CD4-positive, alpha-beta T cell treated with Interleukin-10 for 1 hour (primary cell): ENCODE measurements around the gene CYP26B1.

ENCODE experiments used
- DNase-seq: peaks from one replicate; pipeline ENCODE4 v3.0.0-alpha.2; 2020

Gene CYP26B1, protein sequence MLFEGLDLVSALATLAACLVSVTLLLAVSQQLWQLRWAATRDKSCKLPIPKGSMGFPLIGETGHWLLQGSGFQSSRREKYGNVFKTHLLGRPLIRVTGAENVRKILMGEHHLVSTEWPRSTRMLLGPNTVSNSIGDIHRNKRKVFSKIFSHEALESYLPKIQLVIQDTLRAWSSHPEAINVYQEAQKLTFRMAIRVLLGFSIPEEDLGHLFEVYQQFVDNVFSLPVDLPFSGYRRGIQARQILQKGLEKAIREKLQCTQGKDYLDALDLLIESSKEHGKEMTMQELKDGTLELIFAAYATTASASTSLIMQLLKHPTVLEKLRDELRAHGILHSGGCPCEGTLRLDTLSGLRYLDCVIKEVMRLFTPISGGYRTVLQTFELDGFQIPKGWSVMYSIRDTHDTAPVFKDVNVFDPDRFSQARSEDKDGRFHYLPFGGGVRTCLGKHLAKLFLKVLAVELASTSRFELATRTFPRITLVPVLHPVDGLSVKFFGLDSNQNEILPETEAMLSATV

DNA sequence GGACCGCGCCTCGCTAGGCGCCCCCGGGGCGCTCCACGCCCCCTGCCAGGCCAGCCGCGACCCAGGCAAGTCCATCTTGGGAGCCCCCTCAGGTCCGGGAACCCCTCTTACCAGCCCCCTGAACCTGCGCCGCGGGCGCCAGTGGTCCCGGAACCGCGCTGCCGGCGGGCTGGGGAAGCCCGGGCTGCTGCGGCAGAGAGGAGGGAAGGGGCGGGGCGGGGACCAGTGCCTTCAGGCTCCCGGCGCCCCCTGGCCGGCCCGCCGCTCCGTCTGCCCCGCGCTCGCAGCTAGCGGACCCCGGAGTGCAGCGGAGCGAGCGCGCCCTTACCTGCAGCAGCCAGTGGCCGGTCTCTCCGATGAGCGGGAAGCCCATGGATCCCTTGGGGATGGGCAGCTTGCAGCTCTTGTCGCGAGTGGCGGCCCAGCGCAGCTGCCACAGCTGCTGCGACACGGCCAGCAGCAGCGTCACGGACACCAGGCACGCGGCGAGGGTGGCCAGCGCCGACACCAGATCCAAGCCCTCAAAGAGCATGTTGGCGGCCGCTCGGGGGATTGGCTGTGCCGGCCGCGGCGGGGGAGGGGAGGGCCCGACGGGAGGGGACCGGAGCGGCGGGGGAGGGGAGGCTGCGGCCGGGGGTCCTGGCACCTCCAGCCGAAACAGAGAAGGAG lies at the start of gene CYP26B1:
TSS of gene CYP26B1 (minus strand) at position 560 of the 669 bp plus-strand sequence. CDS start at position 532, 28 bp downstream.
- DNase-seq = no peak

- DNase-seq = no peak
Observed at GRCh38 chr2:72193723-72194122, 46.1 kb upstream of the CYP26B1 start.

- no peak for DNase-seq
Observed at GRCh38 chr2:72191441-72191840, 43.8 kb upstream of the CYP26B1 start.

DNA sequence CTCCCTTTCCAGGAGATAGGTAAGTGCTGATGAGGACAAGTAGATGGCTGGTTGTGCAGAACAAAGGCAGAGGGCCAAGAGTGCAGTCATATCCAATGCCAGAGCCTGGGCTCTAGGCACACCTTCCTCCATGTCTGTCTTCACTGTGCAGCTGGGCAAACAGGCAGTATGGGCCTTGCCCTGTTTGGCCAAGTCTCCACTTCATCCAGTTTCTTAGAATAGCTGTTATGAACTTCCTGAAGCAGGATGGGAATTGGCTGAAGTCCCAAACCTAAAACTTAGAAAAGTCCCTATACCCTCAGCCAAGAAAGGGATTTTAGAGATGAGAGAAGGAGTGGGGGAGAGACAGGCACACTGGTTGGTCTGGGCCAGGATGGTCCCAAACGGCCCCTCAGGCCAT lies 37.5 kb upstream of the CYP26B1 start:
- no peak for DNase-seq

- no peak for DNase-seq
Observed at GRCh38 chr2:72183466-72183865, 35.8 kb upstream of the CYP26B1 start.

GRCh38 chr2:72183016-72183415 lies 35.4 kb upstream of the CYP26B1 start:
- no peak for DNase-seq

- DNase-seq = no peak
Observed at GRCh38 chr2:72182547-72182946, 34.9 kb upstream of the CYP26B1 start.

GRCh38 chr2:72181616-72182015 lies 34.0 kb upstream of the CYP26B1 start:
- no peak for DNase-seq

GRCh38 chr2:72180351-72180750 lies 32.7 kb upstream of the CYP26B1 start:
- DNase-seq = no peak

DNA sequence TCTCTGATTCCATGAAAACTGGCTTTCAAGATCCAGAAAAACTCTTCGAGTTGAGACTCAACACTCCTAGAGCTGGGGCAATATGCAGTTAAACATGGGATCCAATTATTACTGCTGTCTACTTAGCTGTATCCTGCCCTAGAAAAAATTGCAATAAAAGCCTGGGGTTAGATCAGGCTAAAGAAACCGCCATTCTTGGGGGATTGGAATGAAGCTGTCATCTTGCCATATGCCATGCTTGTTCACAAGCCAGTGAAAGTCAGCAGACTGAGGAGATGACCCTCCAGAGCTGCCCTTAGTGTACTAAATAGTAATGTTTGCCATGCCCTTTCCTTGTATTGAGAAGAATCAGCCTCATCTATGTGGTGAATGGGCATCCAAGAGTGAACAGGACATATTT lies 30.9 kb upstream of the CYP26B1 start:
- no peak for DNase-seq

DNA sequence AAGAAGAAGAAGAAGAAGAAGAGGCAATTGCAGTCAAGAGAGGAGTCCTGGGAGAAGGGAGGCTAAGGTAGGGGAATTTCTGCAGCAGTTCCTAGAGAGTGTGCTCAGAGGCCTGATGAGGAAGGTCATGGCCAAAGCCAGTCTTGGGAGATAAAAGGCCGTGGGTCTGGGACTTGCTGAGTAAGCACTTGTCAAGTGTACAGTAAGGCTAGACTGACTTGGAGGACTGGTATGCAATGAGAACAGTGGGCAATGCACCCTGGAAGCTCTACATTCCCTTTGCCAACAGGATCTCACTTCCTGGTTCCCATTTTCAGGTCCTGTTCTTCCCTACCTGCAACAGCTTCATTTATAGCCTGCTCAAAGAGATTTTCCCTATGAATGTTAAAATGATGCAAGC lies 28.6 kb upstream of the CYP26B1 start:
- DNase-seq = no peak

- DNase-seq = no peak
Observed at GRCh38 chr2:72175636-72176035, 28.0 kb upstream of the CYP26B1 start.

GRCh38 chr2:72173640-72174321 lies 26.1 kb upstream of the CYP26B1 start:
- DNase-seq = no peak

- no peak for DNase-seq
Observed at GRCh38 chr2:72172478-72172877, 24.8 kb upstream of the CYP26B1 start.

DNA sequence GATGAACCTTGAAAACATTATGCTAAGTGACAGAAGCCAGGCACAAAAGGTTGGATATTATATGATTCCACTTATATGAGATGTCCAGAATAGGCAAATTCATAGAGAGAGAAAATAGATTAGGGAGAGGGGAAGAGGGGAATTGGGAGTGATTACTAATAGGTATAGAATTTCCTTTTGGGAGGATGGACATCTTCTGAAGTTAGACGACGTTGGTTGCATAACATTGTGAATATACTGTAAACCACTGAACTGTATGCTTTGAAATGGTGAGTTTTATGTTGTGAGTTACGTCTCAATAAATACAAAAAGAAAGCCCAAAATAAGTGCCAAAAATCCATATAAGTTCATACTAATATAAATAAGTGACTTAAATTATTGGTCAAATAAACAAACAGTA lies 18.6 kb upstream of the CYP26B1 start:
- no peak for DNase-seq

DNA sequence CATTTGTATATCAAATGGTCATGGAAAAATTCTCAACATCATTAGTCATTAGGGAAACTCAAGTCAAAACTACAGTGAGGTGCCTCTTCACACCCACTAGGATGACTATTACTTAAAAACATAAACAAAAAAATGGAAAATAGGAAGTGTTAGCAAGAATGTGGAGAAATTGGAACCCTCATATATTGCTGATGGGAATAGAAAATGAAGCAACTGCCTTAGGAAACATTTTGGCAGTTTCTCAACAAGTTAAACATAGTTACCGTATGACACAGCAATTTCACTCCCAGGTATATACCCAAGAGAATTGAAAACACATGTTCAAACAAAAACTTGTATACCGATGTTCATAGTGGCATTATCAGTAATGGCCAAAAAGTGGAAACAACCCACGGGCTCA lies 18.1 kb upstream of the CYP26B1 start:
- DNase-seq = no peak

DNA sequence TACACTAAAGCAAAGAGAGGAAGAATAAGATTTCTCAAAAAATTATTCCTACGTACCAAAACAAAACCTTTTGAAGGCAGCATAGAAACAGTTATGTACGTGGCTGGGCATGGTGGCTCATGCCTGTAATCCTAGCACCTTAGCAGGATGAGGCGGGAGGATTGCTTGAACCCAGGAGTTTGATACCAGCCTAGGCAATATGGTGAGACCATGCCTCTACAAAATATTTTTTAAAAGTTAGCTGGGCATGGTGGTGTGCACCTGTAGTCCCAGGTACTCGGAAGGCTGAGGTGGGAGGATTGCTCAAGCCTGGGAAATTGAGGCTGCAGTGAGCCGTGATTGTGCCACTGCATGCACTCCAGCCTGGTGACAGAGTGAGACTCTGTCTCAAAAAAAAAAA lies 14.9 kb upstream of the CYP26B1 start:
- no peak for DNase-seq

DNA sequence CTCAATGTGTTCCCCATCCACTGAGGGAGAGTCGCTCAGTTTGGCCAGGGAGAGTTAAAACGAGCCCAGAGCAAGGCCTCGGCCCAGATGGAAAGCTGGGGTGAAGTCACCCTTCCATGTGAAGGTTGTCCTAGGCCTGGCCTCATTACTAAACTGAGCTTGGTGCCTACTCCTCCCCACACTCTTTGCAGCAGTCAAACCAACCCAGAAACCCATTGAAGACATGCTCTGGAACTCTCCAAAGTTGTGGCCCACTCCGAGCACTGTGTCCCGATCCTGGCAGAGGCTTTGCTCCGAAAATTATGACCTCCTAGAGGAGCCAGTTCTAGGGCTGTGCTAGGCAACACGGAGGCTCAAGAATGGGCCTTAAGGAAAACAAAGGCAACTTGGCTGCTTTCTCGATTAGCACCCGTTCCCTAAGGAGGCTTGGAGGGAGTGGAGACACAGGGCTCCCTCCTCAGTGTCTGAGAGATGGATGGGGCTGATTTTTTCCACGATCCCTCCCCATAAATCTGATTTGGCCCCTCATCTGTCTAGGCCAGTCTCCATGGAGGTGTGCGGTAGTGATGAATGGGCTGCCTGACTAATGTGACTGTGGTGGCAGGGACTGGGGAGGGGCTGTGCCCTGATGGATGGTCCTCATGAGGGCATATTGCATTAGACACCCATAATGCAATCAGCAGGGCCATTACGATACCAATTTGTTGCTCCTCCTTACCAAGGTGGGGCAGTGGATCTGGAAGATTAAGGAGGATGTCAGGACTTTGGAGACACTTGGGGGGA lies 11.7 kb upstream of the CYP26B1 start:
- no peak for DNase-seq

GRCh38 chr2:72157871-72158771 lies 10.5 kb upstream of the CYP26B1 start:
- no peak for DNase-seq

- DNase-seq = no peak
Observed at GRCh38 chr2:72156872-72157271, 9.2 kb upstream of the CYP26B1 start.

DNA sequence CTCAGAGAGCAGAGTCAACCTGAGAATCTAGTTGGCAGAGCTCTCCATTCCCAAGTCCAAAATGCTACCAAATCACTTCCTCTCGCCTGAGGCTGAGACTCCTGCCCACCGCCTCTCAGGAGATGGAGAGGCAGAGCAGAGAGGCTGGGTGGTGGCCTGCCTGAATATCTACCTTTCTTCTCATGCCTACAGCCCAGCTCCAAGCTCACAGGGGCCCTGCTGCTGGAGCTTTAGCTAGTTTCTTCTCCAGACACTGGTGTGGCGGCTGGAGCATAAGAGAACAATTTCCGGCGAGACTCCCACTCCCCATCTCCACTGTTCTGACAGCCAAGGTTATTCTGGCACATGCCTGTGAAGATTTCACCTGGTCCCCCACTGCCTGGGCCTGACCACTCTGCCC lies 8.1 kb upstream of the CYP26B1 start:
- no peak for DNase-seq

DNA sequence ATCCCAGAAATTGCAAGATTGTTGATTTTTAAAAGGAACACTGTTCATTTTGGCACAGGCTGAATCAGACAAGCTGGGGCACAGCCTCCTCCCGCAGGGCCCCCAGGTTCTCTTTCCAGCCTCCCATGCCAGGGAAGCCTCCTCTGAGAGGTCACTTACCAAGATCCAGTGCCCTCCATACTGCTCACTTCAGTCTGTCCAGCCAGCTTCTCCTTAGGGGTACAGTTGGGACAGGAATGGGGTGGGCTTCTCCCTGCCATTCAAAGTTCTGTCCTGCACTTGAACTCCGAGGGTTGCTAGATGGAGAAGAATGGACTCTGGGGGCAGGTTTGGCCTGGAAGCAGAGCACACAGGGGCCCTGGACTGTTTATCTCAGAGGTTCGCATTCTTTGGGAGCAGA lies 7.5 kb upstream of the CYP26B1 start:
- no peak for DNase-seq
